GM10266 (cell line): ENCODE data around the gene FBXW8.

ENCODE experiments used
- DNase-seq: peaks from one replicate; pipeline ENCODE4 v3.0.0; 2012; ENCODE audit errors: extremely low spot score
- CTCF ChIP-seq: IDR thresholded peaks from 2 replicates; pipeline ENCODE4 v1.5.1; 2012; ENCODE audit warnings: mild to moderate bottlenecking, low read depth; ENCODE audit not compliant: control insufficient read depth, insufficient read depth; ENCODE audit errors: missing control alignments

Gene FBXW8

DNA sequence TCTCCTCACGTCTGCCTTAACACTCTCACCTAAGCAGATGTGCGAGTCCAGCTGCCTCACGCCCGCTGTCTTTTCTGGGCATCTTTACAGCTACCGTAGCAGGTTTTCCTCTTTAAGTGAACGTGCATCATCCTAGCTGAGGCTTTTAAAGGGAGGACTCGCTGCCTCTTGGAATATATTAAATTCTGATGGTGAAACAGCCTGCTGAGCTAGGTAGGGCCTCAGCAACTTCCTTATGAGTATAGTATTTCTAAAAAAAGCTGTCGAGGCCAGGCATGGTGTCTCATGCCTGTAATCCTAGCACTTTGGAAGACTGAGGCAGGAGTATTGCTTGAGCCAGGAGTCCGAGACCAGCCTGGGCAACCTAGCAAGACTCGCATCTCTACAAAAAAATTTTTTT, 156.3 kb downstream of the FBXW8 start:
- no peak for TF ChIP-seq CTCF

DNA sequence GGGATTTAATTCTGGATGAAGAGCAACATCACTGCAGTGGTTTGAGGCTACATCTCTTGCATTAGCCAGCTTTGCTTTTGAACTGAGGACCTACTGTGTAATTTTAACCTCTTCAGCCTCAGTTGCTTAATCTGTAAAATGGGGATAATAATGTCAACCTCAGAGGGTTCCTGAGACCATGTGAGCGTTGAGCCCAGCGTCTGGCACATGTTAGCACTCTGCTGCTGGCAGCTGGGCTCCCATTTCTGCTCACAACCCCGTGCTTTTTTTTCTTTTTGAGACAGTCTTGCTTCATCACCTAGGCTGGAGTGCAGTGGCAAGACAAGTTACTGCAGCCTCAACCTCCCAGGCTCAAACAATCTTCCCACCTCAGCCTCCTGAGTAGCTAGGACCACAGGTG, 156.9 kb downstream of the FBXW8 start:
- no peak for DNase-seq
- no peak for TF ChIP-seq CTCF

More for the DNA sequence above, 156.3 kb downstream of the FBXW8 start:
- no peak for DNase-seq

- TF ChIP-seq CTCF = no peak
- DNase-seq = no peak
Measured at GRCh38 chr12:117068492-117068891, 157.7 kb downstream of the FBXW8 start.

GRCh38 chr12:117069101-117069797, 158.5 kb downstream of the FBXW8 start:
- no peak for DNase-seq
- no peak for TF ChIP-seq CTCF

DNA sequence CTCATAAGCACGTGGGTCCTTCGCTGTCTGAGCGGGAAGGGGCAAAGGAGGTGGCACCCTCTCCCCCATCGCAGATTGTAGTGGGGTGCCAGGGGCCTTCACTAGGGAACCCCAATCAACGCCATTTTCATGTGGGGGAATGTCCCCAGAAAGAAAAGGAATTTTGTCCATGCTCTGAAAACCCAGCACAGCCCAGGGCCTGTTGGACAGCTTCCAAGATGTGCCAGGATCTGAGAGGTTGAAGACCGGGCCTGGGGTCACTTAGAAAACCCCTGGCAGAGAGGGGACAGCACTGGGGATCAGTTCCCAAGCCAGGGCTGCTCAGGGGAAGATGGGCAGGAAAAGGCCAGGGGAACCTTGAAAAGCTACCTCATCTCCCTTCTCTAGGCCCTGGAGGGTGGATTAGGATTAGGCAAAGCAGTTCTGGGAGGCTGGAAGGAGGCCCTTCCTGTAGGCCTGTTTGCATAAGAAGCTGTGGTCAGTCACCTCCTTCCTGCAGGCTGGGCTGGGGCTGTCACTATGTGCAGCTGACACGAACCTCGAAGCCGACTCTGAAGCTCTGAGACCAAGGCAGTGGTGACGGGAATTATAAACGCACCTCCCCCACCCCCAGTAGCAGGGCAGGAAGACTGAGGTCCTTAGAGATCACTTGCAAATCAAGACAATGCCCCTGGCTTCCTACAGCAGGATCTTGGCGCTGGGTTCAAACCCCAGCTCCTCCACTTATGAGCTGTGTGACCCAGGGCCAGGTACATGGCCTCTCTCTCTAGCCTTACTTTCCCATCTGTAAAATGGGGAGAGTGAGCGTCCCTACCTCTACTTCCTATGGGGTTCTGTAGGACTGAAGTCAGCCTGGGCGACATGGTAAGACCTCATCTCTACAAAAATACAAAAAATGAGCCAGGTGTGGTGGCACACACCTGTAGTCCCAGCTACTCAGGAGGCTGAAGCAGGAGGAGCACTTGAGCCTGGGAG, 159.5 kb downstream of the FBXW8 start:
- DNase-seq = no peak
- no peak for TF ChIP-seq CTCF

DNA sequence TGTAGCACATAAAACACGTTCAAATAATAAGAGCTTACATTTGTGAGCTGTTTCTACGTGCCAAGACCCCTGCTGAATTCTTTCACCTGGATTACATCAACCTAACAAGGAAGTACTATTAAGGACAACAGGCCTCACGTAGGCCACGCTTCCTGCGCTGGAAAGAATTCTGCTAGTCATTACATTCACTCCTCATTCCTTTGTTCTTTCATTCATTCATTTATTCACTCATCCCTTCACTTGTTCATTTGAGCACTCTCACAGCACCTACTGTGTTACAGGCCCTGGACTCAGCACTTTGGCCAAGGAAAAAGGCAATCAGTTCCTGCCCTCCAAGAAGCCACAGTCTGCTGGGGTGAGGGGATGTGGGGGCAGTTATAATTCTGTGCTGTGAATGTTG, 160.3 kb downstream of the FBXW8 start:
- TF ChIP-seq CTCF = no peak
- no peak for DNase-seq

- no peak for DNase-seq
- TF ChIP-seq CTCF = no peak
Measured at GRCh38 chr12:117072106-117072505, 161.4 kb downstream of the FBXW8 start.
